ENCODE results near the gene ABCC1.

GRCh38 chr16:15942931-15943690 is 6.3 kb upstream of the ABCC1 start:
- TF ChIP-seq, protein P1, sequence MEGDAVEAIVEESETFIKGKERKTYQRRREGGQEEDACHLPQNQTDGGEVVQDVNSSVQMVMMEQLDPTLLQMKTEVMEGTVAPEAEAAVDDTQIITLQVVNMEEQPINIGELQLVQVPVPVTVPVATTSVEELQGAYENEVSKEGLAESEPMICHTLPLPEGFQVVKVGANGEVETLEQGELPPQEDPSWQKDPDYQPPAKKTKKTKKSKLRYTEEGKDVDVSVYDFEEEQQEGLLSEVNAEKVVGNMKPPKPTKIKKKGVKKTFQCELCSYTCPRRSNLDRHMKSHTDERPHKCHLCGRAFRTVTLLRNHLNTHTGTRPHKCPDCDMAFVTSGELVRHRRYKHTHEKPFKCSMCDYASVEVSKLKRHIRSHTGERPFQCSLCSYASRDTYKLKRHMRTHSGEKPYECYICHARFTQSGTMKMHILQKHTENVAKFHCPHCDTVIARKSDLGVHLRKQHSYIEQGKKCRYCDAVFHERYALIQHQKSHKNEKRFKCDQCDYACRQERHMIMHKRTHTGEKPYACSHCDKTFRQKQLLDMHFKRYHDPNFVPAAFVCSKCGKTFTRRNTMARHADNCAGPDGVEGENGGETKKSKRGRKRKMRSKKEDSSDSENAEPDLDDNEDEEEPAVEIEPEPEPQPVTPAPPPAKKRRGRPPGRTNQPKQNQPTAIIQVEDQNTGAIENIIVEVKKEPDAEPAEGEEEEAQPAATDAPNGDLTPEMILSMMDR (IDR thresholded peaks at IDR 0.05; ENCODE audit: low read length), result no peak
- no peak for TF ChIP-seq EZH2 (IDR thresholded peaks at IDR 0.05; ENCODE audit: borderline replicate concordance, low read length)
